Calu3 (cell line): Measurements from ENCODE around the gene CPAMD8. TPM values are rescaled to one million over a fixed set of nuclear protein-coding genes. Genes with fewer than 3 reads are reported as not detected.
A peak's percentile ranks its signal among the peaks of the same experiment; 100 is the strongest.
"Not testable (repeated sequence)": the region's sequence is repeated elsewhere in the genome, so short reads cannot be mapped to it uniquely, and the experiment has no call there.

Experiments used
- BruUV-seq: library from RNA; stranded (reverse); fragments of 400-500 nt; replicated peaks from 2 replicates; lab custom pipeline; 2021; lab: Mats Ljungman, UMichigan
- CTCF ChIA-PET: fragments of 300-600 bp; sonication (Branson Sonifier 250); formaldehyde crosslinking; loops from one replicate; lab custom pipeline; 2022; ENCODE audit warnings: antibody characterized with exemption; lab: Charles Lee
- DNase-seq: peaks from one replicate; pipeline ENCODE4 v3.0.0; 2022
- H3K27ac Mint-ChIP-seq: one replicate; pipeline ENCODE4 v1.8.0; 2022; ENCODE audit warnings: mixed read lengths; ENCODE audit not compliant: unreplicated experiment
- H3K27me3 Mint-ChIP-seq: one replicate; pipeline ENCODE4 v1.8.0; 2022; ENCODE audit warnings: mixed read lengths; ENCODE audit not compliant: unreplicated experiment
- H3K36me3 Mint-ChIP-seq: one replicate; pipeline ENCODE4 v1.8.0; 2022; ENCODE audit warnings: mild to moderate bottlenecking, moderate library complexity, mixed read lengths; ENCODE audit not compliant: insufficient read depth, unreplicated experiment
- H3K4me1 Mint-ChIP-seq: one replicate; pipeline ENCODE4 v1.8.0; 2022; ENCODE audit warnings: mild to moderate bottlenecking, low read depth, mixed read lengths; ENCODE audit not compliant: unreplicated experiment
- H3K4me3 Mint-ChIP-seq: one replicate; pipeline ENCODE4 v1.8.0; 2022; ENCODE audit warnings: mild to moderate bottlenecking, low read depth, moderate library complexity, mixed read lengths; ENCODE audit not compliant: unreplicated experiment
- H3K9me3 Mint-ChIP-seq: one replicate; pipeline ENCODE4 v1.8.0; 2022; ENCODE audit warnings: low read depth, mixed read lengths; ENCODE audit not compliant: unreplicated experiment
- CTCF ChIP-seq: fragments of 200-600 bp; IDR thresholded peaks from one replicate; pipeline ENCODE4 v1.8.0; 2022; ENCODE audit warnings: antibody characterized with exemption; ENCODE audit not compliant: unreplicated experiment
- intact Hi-C: fragments of 100-400 bp; cut with micrococcal nuclease; formaldehyde crosslinking; loops from one replicate; pipeline ENCODE4 v1.10.0; 2022; ENCODE audit not compliant: unreplicated experiment
- total RNA-seq: library from RNA; stranded (reverse); gene quantifications from 2 replicates; pipeline ENCODE4 v1.2.3, GENCODE V29; 2022

Gene CPAMD8
- total RNA-seq, 1 experiment from 2014 or later = 5.8 TPM

DNA sequence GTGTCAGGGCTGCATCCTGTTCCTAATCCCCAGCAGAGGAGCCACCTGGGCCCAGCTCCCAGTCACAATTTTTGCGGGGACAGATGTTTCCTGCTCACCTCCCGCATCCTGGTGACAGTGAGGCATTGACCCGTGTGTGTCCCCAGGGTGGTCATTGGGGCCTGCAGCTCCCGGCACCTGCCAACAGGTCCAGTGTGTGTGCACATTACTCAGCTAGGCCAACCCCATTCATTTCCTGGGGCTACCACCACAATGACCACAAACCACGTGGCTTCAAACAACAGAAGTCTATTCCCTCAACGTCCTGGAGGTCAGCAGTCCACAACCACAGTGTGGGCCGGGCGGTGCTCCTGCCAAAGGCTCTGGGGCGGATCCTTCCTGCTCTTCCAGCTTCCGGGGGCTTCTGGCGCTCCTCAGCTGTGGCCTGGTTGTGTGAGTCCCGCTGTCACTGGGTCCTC lies 149.7 kb downstream of the CPAMD8 start:
- BruUV-seq = no TSS peak
- Mint-ChIP-seq H3K27ac (no peak overlapping the region), H3K27me3 (no peaks in the 10 kb centered on the region), H3K4me3 (no peak overlapping the region), H3K4me1 (peaks cover 9% of the 10 kb centered on the region), H3K36me3 (peaks cover 45% of the 10 kb centered on the region), H3K9me3 (peaks cover 14% of the 10 kb centered on the region)
- no peak for DNase-seq
- TF ChIP-seq CTCF = no peak
- intact Hi-C loops = no loop called here
- CTCF ChIA-PET = no interaction called here

DNA sequence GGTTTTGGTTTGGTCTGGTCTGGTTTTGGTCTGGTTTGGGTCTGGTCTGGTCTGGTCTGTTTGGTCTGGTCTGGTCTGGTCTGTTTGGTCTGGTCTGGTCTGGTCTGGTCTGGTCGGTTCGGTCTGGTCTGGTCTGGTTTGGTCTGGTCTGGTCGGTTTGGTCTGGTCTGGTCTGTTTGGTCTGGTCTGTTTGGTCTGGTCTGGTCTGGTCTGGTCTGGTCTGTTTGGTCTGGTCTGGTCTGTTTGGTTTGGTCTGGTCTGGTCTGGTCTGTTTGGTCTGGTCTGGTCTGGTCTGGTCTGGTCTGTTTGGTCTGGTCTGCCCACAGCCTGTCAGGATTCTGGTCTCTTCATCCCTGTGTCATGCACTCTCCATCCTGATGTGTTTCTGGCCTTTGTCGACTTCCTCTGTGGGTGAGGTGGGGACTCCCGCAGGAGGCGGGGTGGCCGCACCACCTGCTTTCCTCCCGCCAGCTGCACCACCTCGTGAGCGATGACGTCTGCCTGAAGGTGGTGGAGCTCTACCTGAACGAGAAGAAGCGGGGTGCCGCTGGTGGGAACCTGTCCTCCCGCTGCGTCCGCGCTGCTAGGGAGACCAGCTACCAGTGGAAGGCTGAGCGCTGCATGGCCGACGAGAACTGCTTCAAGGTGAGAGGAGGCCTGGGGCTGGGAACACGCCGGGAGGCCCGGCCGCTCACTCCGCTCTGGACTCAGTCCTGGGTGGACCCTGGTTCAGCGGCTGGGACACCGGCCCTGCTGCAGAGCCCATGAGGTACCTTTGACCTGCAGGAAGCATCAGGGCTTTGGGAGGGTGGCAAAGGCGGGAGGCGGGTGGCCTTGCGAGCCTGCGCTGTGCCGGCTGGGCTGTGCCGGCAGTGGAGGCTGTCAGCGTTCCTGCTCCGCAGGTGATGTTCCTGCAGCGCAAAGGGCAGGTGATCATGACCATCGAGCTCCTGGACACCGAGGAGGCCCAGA lies 150.7 kb downstream of the CPAMD8 start:
- Mint-ChIP-seq H3K9me3 (peaks cover 14% of the 10 kb centered on the region), H3K4me3 (no peak overlapping the region), H3K27ac (no peak overlapping the region), H3K27me3 (no peaks in the 10 kb centered on the region), H3K36me3 (peaks cover 40% of the 10 kb centered on the region), H3K4me1 (peaks cover 9% of the 10 kb centered on the region)
- CTCF ChIA-PET = no interaction called here
- no peak for DNase-seq
- no TSS peak for BruUV-seq
- no peak for TF ChIP-seq CTCF
- intact Hi-C loops = no loop called here

GRCh38 chr19:16874978-16875299 lies 151.7 kb downstream of the CPAMD8 start:
- CTCF ChIA-PET, H3K27me3 Mint-ChIP-seq, BruUV-seq, intact Hi-C loops, DNase-seq, H3K4me1 Mint-ChIP-seq, H3K4me3 Mint-ChIP-seq: not testable (repeated sequence)
- Mint-ChIP-seq H3K9me3 (peaks cover 10% of the 10 kb centered on the region), H3K27ac (peak overlapping the region; percentile 6), H3K36me3 (peaks cover 30% of the 10 kb centered on the region)

- peak overlapping the region; percentile 6 for H3K27ac Mint-ChIP-seq
- TF ChIP-seq CTCF = no peak
- intact Hi-C loops = no loop called here
- H3K9me3 Mint-ChIP-seq = peaks cover 10% of the 10 kb centered on the region
- H3K27me3 Mint-ChIP-seq = no peaks in the 10 kb centered on the region
- no peak for DNase-seq
- H3K36me3 Mint-ChIP-seq = peaks cover 30% of the 10 kb centered on the region
- BruUV-seq = no TSS peak
- peaks cover 9% of the 10 kb centered on the region for H3K4me1 Mint-ChIP-seq
- CTCF ChIA-PET = no interaction called here
- H3K4me3 Mint-ChIP-seq = no peak overlapping the region
These were observed 152.2 kb downstream of the CPAMD8 start for GRCh38 chr19:16874250-16874977.
